ENCODE data around the gene ELOVL2.
"Not testable (repeated sequence)": the region's sequence is repeated elsewhere in the genome, so short reads cannot be mapped to it uniquely, and the experiment has no call there.

Gene ELOVL2

DNA sequence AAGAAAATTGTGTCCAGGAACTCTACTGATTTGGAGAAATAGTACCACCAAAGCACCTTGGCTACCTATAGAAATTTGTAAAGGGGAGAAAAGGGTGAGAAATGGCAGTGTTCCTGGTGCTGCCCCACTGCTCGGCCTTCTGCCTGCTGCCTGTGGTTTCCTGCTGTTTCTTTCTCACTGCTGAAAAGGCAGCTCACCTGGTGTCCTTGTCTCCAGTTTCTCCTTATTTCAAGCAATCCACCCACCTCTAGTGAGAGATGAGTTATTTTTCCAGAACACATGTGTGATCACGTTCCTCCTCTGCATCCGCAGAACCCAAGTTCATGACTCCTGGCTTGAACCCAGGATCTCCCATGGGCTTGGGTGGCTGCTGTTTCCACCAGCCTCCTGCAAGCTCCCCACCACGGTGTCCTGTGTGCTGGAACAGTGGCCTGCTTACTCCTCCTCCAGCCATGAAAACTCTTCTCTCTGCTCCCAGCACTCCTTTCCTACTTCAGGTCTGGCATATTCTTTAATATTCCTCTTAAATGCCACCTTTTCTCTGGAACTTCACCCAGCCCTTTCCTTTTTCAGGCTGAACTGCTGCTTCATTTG, 48.9 kb downstream of the ELOVL2 start:
- no peak for DNase-seq (ENCODE audit: low read depth, low spot score)
- POLR2A ChIA-PET: no interaction called here
- TF ChIP-seq, protein P1, sequence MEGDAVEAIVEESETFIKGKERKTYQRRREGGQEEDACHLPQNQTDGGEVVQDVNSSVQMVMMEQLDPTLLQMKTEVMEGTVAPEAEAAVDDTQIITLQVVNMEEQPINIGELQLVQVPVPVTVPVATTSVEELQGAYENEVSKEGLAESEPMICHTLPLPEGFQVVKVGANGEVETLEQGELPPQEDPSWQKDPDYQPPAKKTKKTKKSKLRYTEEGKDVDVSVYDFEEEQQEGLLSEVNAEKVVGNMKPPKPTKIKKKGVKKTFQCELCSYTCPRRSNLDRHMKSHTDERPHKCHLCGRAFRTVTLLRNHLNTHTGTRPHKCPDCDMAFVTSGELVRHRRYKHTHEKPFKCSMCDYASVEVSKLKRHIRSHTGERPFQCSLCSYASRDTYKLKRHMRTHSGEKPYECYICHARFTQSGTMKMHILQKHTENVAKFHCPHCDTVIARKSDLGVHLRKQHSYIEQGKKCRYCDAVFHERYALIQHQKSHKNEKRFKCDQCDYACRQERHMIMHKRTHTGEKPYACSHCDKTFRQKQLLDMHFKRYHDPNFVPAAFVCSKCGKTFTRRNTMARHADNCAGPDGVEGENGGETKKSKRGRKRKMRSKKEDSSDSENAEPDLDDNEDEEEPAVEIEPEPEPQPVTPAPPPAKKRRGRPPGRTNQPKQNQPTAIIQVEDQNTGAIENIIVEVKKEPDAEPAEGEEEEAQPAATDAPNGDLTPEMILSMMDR (IDR thresholded peaks at IDR 0.05; ENCODE audit: insufficient read depth, low read length, missing control alignments): no peak
- no peak overlapping the region for H3K4me3 ChIP-seq (ENCODE audit: low read depth, low read length)
- CTCF ChIA-PET: no interaction called here

DNA sequence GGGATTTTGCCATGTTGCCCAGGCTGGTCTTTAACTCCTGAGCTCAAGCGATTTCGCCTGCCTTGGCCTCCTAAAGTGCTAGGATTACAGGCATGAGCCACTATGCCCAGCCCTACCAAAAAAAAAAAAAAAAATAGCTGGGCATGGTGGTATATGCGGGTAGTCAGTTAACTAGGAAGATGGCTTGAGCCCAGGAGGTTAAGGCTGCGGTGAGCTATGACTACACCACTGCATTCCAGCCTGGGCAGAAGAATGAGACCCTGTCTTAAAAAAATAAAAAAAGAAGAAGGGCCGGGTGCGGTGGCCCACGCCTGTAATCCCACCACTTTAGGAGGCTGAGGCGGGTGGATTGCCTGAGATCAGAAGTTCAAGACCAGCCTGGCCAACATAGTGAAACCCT, 50.2 kb downstream of the ELOVL2 start:
- TF ChIP-seq, protein P1 (IDR thresholded peaks at IDR 0.05; ENCODE audit: insufficient read depth, low read length, missing control alignments): no peak
- no peak overlapping the region for H3K4me3 ChIP-seq (ENCODE audit: low read depth, low read length)
- POLR2A ChIA-PET: no interaction called here
- no peak for DNase-seq (ENCODE audit: low read depth, low spot score)
- CTCF ChIA-PET: no interaction called here

DNA sequence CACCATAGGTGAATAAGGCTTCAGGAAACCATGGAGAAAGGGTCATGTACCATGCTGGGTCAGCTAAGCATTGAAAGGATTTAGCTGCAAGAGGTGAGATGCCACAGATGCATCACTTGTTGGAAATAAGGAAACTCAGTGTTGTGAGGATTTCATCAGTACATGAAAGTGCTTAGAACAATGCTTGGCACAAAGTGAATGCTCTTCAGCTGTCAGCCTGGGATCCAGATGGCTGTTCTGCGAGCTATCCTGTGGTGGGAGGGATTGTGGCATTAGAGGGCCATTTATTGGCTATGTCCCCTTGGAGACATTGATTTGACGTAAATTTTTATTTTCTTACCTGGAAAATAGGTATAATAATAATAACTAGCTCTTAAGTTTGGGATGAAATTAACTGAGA, 53.0 kb downstream of the ELOVL2 start:
- TF ChIP-seq, protein P1 (IDR thresholded peaks at IDR 0.05; ENCODE audit: insufficient read depth, low read length, missing control alignments): no peak
- ChIA-PET POLR2A (no interaction called here), CTCF (no interaction called here)

DNA sequence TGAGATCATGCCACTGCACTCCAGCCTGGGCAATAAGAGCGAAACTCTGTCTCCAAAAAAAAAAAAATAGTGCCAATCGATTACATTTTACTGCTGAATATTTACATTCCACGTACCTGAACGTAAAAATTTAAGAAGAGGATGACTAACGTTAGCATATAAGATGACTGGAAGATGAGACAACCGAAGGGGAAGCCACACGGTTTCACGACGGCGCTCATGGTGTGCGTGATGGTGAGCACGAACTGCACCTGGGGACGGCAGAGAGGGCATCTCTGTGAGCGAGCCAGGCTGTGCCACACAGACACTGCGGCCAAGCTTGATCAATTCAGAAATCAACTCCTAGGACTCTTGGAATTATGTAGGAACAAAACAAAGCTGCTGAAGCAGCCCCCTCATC, 54.5 kb downstream of the ELOVL2 start:
- POLR2A ChIA-PET: no interaction called here
- TF ChIP-seq, protein P1 (IDR thresholded peaks at IDR 0.05; ENCODE audit: insufficient read depth, low read length, missing control alignments): no peak
- H3K4me3 ChIP-seq (ENCODE audit: low read depth, low read length): no peak overlapping the region
- no peak for DNase-seq (ENCODE audit: low read depth, low spot score)
- CTCF ChIA-PET: no interaction called here

More for the DNA sequence above, 53.0 kb downstream of the ELOVL2 start:
- no peak overlapping the region for H3K4me3 ChIP-seq (ENCODE audit: low read depth, low read length)
- DNase-seq (ENCODE audit: low read depth, low spot score): no peak

DNA sequence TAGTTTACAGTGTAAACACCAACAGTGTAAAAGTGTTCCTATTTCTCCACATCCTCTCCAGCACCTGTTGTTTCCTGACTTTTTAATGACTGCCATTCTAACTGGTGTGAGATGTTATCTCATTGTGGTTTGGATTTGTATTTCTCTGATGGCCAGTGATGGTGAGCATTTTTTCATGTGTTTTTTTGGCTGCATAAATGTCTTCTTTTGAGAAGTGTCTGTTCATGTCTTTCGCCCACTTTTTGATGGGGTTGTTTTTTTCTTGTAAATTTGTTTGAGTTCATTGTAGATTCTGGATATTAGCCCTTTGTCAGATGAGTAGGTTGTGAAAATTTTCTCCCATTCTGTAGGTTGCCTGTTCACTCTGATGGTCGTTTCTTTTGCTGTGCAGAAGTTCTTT, 59.1 kb downstream of the ELOVL2 start:
- CTCF ChIA-PET; DNase-seq (ENCODE audit: low read depth, low spot score); H3K4me3 ChIP-seq (ENCODE audit: low read depth, low read length); POLR2A ChIA-PET: not testable (repeated sequence)

DNA sequence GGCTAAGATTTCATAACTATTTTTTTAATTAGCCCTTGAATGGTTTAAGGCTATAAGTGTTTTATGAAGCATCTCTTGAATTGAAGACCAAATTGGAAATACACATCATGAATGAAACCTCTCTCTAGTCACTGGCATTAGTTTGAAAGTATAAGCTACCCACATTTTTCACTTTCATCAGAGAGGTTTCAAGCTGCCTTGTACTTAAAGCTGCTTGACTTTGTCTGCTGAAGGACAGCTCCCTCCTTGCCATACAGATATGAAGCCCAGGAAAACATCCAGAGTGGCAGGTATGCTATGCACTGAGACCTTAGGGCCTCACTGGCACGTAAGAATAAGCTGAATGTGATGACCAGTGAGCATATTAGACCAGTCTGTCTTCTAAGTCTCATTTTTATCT, 62.7 kb downstream of the ELOVL2 start:
- no peak for DNase-seq (ENCODE audit: low read depth, low spot score)
- no peak overlapping the region for H3K4me3 ChIP-seq (ENCODE audit: low read depth, low read length)
- POLR2A ChIA-PET: no interaction called here
- TF ChIP-seq, protein P1 (IDR thresholded peaks at IDR 0.05; ENCODE audit: insufficient read depth, low read length, missing control alignments): no peak
- CTCF ChIA-PET: interaction anchor here (1.8 kb wide), 1 partner anchor 87 kb away, joined by 4 read pairs; no protein-coding TSS in a partner anchor

DNA sequence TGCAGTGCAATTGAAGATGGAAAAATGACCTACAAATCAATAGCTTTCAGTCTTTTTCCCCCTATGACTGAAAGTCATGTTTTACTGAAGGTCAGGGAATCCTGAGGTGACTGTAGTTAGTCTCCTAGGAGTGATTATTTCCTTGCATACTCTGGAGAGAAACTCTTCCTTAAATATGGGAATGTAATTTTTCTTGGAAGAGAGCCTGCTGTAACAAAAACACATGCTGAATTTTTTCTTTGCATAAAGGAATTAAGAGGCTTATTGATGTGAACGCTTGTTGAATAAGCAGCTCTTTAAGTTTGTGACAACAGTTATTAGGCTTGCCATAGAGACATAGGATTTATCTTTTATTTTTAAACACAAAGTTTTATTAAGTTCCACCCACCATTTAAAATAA, 64.5 kb downstream of the ELOVL2 start:
- no peak overlapping the region for H3K4me3 ChIP-seq (ENCODE audit: low read depth, low read length)
- CTCF ChIA-PET: interaction anchor here (0.8 to 1.9 kb wide), 3 partner anchors 25 to 517 kb away, joined by 4 to 8 read pairs (median 4); no protein-coding TSS in a partner anchor
- TF ChIP-seq, protein P1 (IDR thresholded peaks at IDR 0.05; ENCODE audit: insufficient read depth, low read length, missing control alignments): no peak
- POLR2A ChIA-PET: no interaction called here
- DNase-seq (ENCODE audit: low read depth, low spot score): no peak
